Stimulated activated CD8-positive, alpha-beta memory T cell treated with anti-CD3 and anti-CD28 coated beads, Interleukin-4, amount 100 ng/mL, for 4 hours (primary cell): Measurements from ENCODE around the gene THRSP.
"Not testable (repeated sequence)": the region's sequence is repeated elsewhere in the genome, so short reads cannot be mapped to it uniquely, and the experiment has no call there.

Source experiments
- DNase-seq, 2 donors: peaks; one replicate each; pipeline ENCODE4 v3.0.0-alpha.2; 2020; ENCODE audit warnings: low read depth in 2 of 2, low spot score in 1 of 2

Gene THRSP

GRCh38 chr11:78063440-78064181, at the start of gene THRSP:
Gene THRSP, plus strand, starts transcription at chr11:78063861. Its CDS starts 21 bp downstream, at chr11:78063882.
- no peak for DNase-seq

GRCh38 chr11:78014937-78015520, 48.6 kb upstream of the THRSP start:
- DNase-seq = not testable (repeated sequence)

- DNase-seq = no peak
Measured at GRCh38 chr11:78015878-78016277, 47.8 kb upstream of the THRSP start.

- no peak for DNase-seq
Measured at GRCh38 chr11:78019808-78020207, 43.9 kb upstream of the THRSP start.

GRCh38 chr11:78020246-78020645, 43.4 kb upstream of the THRSP start:
- DNase-seq = no peak

- DNase-seq = no peak
Measured at GRCh38 chr11:78021611-78022010, 42.0 kb upstream of the THRSP start.

GRCh38 chr11:78022397-78023396, 41.0 kb upstream of the THRSP start, which contains the start of gene KCTD14:
Gene KCTD14, minus strand, starts transcription at chr11:78023276. Its CDS starts 27 bp downstream, at chr11:78023249.
- DNase-seq = no peak

- DNase-seq = no peak
Measured at GRCh38 chr11:78023426-78023825, 40.2 kb upstream of the THRSP start.

- no peak for DNase-seq
Measured at GRCh38 chr11:78025378-78025777, 38.3 kb upstream of the THRSP start.

- no peak for DNase-seq
Measured at GRCh38 chr11:78027759-78028158, 35.9 kb upstream of the THRSP start.

GRCh38 chr11:78028423-78028822, 35.2 kb upstream of the THRSP start:
- not testable (repeated sequence) for DNase-seq

- no peak for DNase-seq
Measured at GRCh38 chr11:78030429-78031325, 33.0 kb upstream of the THRSP start.

- DNase-seq = no peak
Measured at GRCh38 chr11:78031629-78032028, 32.0 kb upstream of the THRSP start.

GRCh38 chr11:78032090-78032489, 31.6 kb upstream of the THRSP start:
- DNase-seq = no peak

GRCh38 chr11:78033040-78033439, 30.6 kb upstream of the THRSP start:
- no peak for DNase-seq

- no peak for DNase-seq
Measured at GRCh38 chr11:78034623-78035022, 29.0 kb upstream of the THRSP start.

GRCh38 chr11:78036313-78036712, 27.3 kb upstream of the THRSP start:
- no peak for DNase-seq

GRCh38 chr11:78037056-78037455, 26.6 kb upstream of the THRSP start:
- no peak for DNase-seq

GRCh38 chr11:78037825-78038620, 25.6 kb upstream of the THRSP start:
- no peak for DNase-seq
